Kidney glomerular epithelial cell (primary cell): ENCODE data around the gene ZNF577.
A peak's percentile ranks its signal among the peaks of the same experiment; 100 is the strongest.
"Not testable (repeated sequence)": the region's sequence is repeated elsewhere in the genome, so short reads cannot be mapped to it uniquely, and the experiment has no call there.

Source experiments
- DNase-seq: peaks from one replicate; lab custom pipeline; 2025; lab: John Stamatoyannopoulos, UW

The ZNF577 gene

DNA sequence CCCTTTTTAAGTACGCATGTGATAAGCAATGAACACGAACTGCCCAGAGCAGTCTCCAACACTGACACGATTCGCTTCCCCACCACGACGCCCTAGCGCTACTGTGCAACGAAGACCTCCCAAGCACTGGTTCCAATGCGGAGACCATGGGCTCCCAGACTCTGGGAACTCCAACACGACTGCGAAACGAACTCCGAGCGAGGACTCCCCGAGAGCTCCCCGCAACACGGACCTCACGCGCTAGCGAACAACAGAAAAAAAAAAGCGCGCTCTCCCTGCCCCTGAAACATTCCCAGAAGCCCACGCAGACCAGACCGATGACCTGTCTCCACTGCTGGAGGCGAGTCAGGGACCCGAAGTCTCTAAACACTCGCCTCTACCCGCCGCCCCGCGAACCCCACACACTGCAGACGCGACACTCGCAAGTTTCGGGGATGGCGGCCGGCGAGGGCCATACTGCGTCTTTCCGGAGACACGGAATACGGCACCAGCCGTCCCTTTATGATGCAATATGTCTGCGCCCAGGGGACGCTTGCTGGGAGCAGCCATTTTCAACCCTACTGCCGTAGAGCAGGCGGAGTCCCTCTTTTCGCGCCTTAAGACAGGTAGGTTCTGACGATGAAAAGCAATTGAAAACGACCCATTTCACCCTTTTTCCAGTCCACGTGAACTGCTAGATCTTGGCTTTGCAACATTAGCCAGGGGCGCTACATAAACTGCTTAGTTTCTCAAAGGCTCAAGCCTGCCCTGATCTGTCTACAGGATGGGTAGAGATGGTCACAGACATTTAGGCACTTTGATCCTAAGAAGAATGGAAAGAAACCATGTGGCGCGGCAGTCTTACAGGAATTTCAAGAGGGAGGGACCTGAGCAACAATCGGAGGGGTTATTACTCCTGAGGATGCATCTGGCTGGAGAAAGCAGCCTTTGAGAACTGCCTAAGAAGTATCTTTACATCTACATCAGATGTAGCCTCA is at the start of gene ZNF577:
Gene ZNF577, minus strand, starts transcription at position 430 of the 977 bp plus-strand sequence. CDS start 7,569 bp downstream, outside the sequence.
- peak; percentile 58 for DNase-seq

DNA sequence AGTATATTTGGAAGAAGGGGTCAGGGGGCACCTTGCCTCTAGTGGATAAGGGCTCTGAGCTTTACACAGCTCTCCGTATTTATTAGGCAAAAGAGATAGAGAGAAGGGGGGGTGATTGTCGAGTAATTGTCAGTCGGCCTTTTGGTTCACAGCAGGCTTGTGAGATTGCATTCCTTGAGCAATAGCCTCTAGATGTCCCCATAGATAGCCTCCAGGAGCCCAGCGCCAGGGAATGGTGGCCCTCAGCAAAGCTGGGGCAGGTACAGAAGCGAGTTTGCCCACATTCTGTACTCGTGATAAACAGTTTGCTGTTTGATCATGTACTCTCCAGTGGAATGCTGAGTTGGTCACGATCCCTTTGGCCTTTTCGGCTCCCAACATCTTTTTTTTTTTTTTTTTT is 44.2 kb upstream of the ZNF577 start:
- DNase-seq, result no peak

DNA sequence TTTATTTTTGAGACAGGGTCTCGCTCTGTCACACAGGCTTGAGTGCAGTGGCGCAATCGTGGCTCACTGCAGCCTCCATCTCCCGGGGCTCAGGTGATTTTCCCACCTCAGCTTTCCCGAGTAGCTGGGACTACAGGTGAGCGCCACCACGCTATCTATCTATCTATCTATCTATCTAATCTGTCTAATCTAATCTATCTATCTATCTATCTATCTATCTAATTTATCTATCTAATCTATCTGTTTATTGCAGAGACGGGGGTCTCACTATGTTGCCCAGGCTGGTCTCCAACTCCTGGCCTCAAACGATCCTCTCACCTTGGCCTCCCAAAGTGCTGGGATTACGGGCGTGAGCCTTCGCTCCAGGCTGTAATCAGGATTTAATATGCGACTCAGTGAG is 40.1 kb upstream of the ZNF577 start:
- DNase-seq, result no peak

DNA sequence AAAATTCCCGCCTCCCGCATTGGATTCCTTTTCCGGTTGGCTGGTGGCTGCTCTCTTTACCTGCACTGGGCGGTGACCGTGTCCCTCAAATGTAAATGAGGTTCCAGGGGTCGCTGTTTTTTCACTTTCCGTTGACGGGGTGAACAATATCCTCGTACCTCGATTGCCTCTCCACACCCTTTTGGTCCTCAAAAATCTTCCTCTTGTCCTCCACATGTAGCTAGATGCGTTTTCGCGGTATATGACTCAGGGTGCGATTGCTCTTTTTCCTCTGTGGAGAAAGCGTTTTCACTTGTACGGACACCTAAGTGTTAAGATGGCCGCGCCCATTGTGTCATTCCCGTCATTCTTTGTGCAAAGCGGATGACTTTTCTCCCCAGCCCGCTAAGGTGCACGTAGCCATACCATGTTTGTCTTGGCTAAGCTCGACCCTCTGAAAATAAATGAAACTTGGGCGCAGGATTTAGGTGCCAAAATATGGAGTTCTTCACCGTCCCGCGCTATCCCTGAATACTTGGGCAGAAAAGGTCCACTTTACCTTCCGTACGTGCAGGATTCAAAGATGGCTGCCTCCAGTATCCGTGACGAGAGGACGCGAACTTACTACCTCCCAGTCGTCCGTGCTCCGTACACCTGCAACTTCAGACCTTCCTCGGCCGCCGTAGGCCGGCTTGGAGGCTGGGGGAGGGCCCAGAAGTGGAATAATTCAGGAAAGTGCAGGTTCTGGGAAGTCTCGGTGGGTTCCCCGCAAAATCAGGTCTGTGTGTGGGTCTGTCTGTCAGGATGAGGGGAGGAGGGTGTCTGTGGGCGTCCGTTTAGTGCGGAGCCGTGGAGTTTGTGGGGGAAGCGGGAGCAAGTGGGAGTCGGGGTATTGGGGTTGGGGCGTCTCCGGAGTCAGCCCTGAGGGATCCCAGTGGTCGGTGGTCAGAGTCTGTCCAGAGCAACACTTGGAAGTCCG is 39.3 kb upstream of the ZNF577 start, which contains the start of gene ZNF613:
Gene ZNF613, plus strand, starts transcription at position 689 of the 958 bp plus-strand sequence. CDS start 8,749 bp downstream, outside the sequence.
- DNase-seq, result peak; percentile 99

DNA sequence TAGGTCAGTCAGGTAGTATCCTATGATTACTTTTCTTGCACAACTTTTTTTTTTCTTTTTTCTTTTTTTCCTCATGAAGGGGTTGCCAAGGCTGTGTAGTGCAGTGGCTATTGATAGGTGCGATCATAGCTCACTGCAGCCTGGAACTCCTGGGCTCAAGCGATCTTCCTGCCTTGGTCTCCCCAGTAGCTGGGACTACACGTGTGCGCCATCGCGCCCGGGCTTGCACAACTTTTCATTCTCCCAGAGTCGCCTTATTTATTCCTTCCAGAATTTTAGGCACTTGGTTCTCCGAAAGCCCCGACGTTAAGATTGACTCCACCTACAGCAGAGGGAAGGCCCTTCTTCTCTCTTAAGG is 38.7 kb upstream of the ZNF577 start:
- DNase-seq, result no peak

DNA sequence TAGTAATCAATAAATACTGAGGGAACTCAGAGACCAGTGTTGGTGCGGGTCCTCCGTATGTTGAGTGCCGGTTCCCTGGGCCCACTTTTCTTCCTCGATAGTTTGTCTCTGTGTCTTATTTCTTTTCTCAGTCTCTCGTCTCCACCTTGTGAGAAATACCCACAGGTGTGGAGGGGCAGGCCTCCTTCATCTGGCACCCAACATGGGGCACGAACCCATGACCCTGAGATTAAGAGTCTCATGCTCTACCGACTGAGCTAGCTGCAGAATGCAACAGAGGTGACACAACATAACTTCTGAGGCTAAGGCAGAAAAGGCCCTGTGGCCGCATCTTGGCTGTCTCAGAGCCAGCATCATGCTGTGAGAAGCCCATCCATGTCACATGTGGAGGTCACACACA is 34.2 kb upstream of the ZNF577 start:
- no peak for DNase-seq

DNA sequence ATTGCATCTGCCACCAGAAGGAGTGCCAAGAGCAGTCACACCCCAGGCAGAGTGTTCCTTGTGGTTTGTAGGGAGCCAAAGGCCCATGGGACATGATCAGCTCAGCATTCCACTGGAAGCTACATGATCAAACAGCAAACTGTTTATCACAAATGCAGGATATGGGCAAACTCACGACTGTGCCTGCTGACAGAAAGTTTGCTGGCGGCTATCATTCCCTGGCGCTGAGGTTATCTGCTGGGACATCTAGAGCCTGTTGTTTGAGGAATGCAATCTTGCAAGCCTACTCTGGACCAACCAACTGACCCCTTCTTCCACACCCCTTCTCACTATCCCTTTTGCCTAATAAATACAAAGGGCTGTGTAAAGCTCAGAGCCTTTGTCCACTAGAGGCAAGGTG is 31.9 kb upstream of the ZNF577 start:
- DNase-seq, result no peak

DNA sequence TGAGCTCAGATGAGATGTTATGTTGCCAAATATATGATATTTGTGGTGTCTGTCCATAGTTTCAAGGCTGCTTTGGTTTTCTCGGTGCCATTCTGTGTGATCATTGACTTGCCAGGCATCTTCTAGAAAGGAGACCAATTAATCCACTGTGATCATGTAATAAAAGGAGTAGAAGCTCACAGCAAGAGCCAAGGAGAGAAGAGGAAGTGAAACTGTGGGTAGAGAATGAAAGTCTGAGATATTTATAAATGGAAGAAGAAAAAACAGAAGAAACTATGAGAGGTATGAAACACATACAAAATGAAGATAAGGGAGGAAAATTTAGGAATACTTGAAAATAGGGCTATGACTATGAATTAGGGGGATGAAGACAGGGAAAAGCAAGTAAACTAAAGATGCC is 28.4 kb upstream of the ZNF577 start:
- no peak for DNase-seq

DNA sequence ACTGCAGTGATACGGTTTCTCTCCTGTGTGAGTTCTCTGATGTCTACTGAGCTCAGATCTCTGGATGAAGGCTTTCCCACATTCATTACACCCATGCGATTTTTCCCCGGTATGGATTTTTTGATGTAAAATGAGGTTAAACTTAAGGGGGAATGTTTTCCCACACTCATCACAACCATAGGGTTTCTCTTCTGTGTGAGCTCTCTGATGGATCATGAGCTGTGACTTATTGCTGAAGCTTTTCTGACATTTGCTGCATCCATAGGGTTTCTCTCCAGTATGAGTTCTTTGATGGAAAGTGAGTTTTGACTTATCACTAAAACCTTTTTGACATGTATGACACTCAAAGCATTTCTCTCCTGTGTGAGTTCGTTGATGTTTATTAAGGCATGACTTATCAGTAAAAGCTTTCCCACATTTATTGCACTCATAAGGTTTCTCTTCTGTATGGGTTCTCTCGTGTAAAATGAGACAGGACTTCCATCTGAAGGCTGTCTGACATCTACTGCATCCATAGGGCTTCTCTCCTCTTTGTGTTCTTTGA is 27.6 kb upstream of the ZNF577 start:
- DNase-seq, result no peak

DNA sequence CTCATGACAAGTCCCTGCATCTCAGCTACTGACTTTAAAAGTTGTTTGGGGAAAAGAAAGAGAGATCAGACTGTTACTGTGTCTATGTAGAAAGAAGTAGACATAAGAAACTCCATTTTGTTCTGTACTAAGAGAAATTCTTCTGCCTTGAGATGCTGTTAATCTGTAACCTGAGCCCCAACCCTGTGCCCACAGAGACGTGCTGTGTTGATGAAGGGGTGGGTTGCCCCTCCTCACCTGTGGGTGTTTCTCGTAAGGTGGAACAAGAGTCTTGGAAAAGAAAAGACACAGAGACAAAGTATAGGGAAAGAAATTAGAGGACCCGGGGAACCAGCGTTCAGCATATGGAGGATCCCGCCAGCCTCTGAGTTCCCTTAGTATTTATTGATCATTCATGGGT is 20.2 kb upstream of the ZNF577 start:
- DNase-seq, result not testable (repeated sequence)

DNA sequence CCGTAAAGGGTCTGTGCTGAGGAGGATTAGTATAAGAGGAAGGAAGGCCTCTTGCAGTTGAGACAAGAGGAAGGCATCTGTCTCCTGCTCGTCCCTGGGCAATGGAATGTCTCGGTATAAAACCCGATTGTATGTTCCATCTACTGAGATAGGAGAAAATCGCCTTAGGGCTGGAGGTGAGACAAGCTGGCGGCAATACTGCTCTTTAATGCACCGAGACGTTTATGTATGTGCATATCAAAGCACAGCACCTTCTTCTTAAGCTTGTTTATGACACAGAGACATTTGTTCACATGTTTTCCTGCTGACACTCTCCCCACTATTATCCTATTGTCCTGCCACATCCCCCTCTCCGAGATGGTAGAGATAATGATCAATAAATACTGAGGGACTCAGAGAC is 18.4 kb upstream of the ZNF577 start:
- not testable (repeated sequence) for DNase-seq

DNA sequence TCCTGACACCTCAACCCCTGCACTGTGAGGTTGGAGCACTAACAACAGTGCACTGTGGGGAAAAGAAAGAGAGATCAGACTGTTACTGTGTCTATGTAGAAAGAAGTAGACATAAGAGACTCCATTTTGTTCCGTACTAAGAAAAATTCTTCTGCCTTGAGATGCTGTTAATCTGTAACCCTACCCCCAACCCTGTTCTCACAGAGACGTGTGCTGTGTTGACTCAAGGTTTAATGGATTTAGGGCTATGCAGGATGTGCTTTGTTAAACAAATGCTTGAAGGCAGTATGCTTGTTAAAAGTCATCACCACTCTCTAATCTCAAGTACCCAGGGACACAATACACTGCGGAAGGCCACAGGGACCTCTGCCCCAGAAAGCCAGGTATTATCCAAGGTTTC is 17.9 kb upstream of the ZNF577 start:
- not testable (repeated sequence) for DNase-seq

DNA sequence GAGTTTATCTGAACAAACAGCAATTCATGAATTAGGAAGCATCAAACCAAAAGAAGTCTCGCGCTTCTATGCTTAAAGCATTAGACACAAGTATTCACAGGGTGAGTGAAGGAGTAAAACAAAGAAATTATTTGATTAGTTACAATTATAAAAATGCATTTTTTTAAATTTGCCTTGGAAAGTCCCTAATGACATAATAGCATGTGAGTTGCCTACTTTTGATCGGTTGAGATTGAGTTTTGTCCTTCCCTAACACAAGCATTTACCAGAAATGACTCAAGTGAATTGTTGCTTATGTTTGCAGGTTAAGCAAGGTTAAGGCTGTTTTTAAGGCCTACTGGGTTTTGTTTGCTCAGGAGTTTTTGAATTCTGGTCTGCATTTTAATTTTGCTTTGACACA is 17.5 kb upstream of the ZNF577 start:
- no peak for DNase-seq

DNA sequence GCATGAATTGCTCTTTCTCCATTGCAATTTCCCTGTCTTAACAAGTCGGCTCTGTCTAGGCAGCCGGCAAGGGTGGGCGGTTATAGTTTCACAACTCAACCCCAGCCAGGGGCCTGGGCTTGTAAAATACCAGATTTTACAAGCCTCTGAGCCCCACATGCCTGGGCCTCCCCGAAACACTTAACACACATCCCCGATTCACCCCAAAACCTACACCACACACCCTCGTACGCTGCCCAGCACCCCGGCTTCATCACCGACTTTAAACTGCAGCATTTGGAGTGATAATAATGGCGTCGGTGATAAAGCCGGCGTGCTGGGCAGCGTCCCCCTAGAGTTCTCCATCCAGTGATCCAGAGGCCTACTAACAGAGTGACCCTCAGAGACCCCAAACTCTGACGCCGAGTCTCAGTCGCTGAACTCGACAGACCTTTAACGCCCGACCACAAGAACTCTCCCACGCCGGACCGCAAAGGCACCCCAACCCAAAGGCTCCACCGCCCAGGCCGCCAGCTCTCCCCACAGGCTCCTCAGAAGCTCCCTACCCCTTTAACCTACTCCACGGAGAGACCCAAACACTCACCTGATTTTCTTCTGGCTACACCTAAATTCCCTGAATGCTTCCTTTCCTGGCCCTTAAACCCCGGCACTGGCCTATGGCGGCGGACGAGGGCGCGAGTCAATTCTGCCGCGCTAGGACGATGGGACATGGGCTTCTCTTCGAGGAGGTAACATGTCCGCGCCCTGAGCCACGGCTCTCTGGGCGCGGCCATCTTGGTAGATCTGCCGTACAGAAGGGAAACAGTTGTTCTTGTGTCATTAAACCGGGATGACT is 16.8 kb upstream of the ZNF577 start, which contains the start of gene ZNF649:
Gene ZNF649, minus strand, starts transcription at position 687 of the 835 bp plus-strand sequence. CDS start 4,910 bp downstream, outside the sequence.
- peak; percentile 77 for DNase-seq

DNA sequence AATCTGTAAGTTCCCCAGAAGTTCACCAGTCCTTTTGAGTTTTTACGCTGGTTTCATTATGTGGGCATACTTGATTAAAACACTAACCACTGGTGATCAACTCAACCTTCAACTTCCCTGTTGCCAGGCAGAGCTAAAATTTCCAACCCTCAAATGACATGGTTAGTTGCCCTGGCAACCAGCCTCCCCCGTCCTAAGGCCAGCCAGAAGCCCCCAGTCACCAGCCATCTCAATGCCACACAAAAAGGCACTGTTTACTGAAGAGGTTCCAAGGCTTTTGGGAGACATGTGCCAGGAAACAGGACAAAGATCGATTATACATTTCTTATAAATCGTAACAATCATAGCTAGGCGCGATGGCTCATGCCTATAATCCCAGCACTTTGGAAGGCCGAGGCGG is 15.4 kb upstream of the ZNF577 start:
- no peak for DNase-seq

DNA sequence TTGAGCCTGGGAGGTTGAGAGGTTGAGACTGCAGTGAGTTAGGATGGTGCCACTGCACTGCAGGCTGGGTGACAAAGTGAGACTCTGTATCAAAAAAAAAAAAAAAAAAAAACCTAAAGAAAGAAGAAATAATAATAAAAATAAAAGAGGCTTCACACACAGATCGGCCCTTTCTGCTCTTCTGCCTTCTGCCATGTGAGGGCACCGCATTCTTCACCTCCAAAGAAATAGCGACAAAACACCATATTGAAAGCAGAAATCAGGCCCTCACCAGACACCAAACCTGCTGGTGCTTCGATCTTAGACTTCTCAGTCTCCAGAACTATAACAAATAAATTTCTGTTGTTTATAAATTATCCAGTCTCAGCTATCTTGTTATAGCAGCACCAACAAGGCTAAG is 14.1 kb upstream of the ZNF577 start:
- DNase-seq, result no peak

DNA sequence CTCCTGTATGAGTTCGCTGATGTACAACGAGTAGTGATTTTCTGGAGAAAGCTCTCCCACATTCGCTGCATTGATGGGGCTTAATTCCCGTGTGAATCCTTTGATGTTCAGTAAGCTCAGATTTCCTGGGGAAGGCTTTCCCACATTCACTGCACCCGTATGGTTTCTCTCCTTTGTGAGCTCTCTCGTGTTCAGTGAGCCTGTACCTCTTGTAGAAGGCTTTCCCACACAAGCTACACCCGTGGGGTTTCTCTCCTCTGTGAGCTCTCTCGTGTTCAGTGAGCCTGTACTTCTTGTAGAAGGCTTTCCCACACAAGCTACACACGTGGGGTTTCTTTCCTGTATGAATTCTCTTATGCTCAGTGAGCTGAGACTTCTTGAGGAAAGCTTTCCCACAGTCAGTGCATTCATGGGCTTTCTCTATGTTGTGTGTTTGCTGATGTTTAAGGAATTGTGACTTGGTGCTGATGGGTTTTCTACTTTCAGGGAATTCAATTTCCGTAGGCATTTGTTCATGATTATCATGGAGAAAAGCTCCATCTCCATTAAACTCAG is 3.5 kb upstream of the ZNF577 start:
- DNase-seq, result no peak

DNA sequence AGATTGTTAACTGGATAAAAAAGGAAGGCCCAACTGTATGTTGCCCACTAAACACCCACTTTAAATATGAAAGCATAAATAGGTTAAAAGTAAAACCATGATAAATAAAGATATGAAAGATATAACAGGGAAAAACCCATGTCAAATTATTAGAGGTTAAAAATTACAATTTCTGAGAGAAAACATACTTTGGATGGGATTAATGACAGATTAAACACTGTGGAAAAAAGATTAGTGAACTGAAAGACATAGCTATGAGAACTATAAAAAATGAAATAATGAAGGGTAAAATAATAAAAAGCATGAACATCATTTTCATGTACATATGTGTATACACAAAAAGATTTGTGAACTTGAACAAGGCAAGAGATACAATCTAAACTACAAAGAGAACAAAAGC is 2.2 kb upstream of the ZNF577 start:
- no peak for DNase-seq

DNA sequence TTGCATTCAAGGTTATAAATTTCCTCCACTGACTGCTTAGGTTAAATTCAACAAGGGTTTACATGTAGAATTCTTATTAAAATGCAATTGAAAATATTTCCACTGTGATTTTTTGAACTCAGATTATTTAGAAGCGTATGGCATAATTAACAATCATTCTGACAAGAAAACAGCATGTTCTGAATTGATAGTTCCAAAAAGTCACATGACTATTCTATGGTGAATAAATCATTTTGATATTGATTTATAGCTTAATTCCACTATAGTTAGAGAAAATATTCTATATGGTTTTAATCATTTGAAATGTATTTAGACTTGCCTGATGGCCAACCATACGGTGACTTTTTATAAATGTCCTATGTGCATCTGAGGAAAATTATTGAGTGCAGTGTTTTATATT is 3.0 kb downstream of the ZNF577 start:
- no peak for DNase-seq

DNA sequence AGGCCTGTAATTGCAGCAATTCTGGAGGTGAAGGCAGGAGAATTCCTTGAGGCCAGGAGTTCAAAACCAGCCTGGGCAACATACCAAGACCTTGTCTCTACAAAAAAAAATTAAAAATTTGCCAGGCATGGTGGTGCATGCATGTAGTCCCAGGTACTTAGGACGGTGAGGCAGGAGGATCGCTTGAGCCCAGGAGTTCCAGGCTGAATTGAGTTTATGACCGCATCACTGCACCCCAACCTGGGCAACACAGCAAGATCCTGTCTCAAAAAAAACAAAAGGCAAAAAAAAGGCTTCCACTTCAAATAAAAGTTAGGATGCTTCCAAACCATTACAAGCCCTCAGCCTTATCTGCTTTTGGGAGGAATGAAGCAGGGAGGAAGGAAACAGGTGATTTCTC is 5.2 kb downstream of the ZNF577 start:
- DNase-seq, result no peak

DNA sequence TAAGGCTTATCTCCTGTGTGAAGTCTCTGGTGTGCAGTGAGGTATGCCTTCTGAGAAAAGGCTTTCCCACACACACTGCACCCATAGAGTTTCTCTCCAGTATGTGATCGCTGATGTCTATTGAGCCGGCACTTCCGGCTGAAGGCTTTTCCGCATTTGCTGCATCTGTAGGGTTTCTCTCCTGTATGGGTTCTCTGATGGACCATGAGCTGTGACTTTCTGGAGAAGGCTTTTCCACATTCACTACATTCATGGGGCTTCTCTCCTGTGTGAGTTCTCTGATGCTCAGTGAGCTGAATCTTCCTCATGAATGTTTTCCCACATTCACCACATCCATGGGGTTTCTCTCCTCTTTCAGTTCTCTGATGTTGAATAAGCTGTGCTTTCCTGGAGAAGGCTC is 14.7 kb downstream of the ZNF577 start:
- no peak for DNase-seq
